ENCODE data around the gene PRR14. TPM values are rescaled to one million over a fixed set of nuclear protein-coding genes. Genes with fewer than 3 reads are reported as not detected.

PRR14 gene
- polyA plus RNA-seq, 1 of the 3 experiments (the other 2 are of a cell fraction): 13.5 TPM

GRCh38 chr16:30622455-30623032, 28.2 kb upstream of the PRR14 start:
- 71% methylated on average over 10 of the region's 10 CpGs for WGBS (ENCODE audit: low lambda C conversion rate)
- ChIA-PET POLR2A (no interaction called here), CTCF (interaction anchor here (0.7 kb wide), 1 partner anchor 12 kb away, joined by 3 read pairs; the partner anchor contains the start of gene ZNF689)
- Histone ChIP-seq H3K4me3 (ENCODE audit: low read depth in 2 of 2, low read length in 1 of 2) (no peak overlapping the region), H3K27ac (ENCODE audit: low read depth in 2 of 2, low read length in 1 of 2) (no peak overlapping the region), H3K79me2 (ENCODE audit: insufficient read depth) (no peaks in the 10 kb centered on the region), H3F3A (replicated peaks; ENCODE audit: insufficient read depth) (no peaks in the 10 kb centered on the region), H3K9me3 (no peaks in the 10 kb centered on the region), H2AFZ (ENCODE audit: low read depth) (no peak overlapping the region), H4K20me1 (ENCODE audit: insufficient read depth) (no peaks in the 10 kb centered on the region), H3K9me2 (no peaks in the 10 kb centered on the region), H3K4me2 (no peak overlapping the region), H3K4me1 (ENCODE audit: control insufficient read depth in 1 of 2, insufficient read depth in 2 of 2, low read depth in 1 of 2, low read length in 1 of 2) (no peaks in the 10 kb centered on the region), H3K9ac (no peak overlapping the region), H3K36me3 (replicated peaks in 1 of 2; ENCODE audit: control insufficient read depth in 1 of 2, insufficient read depth in 2 of 2, low read length in 1 of 2) (no peaks in the 10 kb centered on the region), H3K27me3 (ENCODE audit: insufficient read depth) (no peaks in the 10 kb centered on the region)
- no peak for TF ChIP-seq MEF2A (IDR thresholded peaks at IDR 0.05; ENCODE audit: borderline replicate concordance, low read depth)
- TF ChIP-seq USF1 (IDR thresholded peaks at IDR 0.05; ENCODE audit: borderline replicate concordance, low read depth): no peak
- no peak for TF ChIP-seq RCOR1 (IDR thresholded peaks at IDR 0.05; ENCODE audit: low read length)
- no peak for TF ChIP-seq MAX (IDR thresholded peaks at IDR 0.05; ENCODE audit: low read depth)
- no peak for TF ChIP-seq FOSL2 (IDR thresholded peaks at IDR 0.05; ENCODE audit: borderline replicate concordance, low read depth)
- no peak for TF ChIP-seq USF2 (IDR thresholded peaks at IDR 0.05; ENCODE audit: borderline replicate concordance, low read depth, low read length)
- no peak for TF ChIP-seq ZBTB33 (IDR thresholded peaks at IDR 0.05; ENCODE audit: borderline replicate concordance, low read depth)
- TF ChIP-seq EZH2phosphoT487 (IDR thresholded peaks at IDR 0.05; ENCODE audit: borderline replicate concordance, low read depth): no peak
- TF ChIP-seq EP300 (IDR thresholded peaks at IDR 0.05; ENCODE audit: borderline replicate concordance in 1 of 2, low read depth in 1 of 2, low read length in 1 of 2): no peak
- no peak for TF ChIP-seq JUND (IDR thresholded peaks at IDR 0.05)
- TF ChIP-seq RFX5 (IDR thresholded peaks at IDR 0.05; ENCODE audit: low read length): no peak
- no peak for TF ChIP-seq FOXM1 (IDR thresholded peaks at IDR 0.05; ENCODE audit: low read depth)
- TF ChIP-seq RXRA (IDR thresholded peaks at IDR 0.05; ENCODE audit: borderline replicate concordance, low read depth): no peak
- no peak for TF ChIP-seq MXI1 (IDR thresholded peaks at IDR 0.05; ENCODE audit: low read depth, low read length)
- no peak for TF ChIP-seq FOXJ3 (CRISPR knock-in tag; IDR thresholded peaks at IDR 0.05)
- no peak for TF ChIP-seq GATA2 (CRISPR knock-in tag; IDR thresholded peaks at IDR 0.05)
- TF ChIP-seq CTCF (IDR thresholded peaks at IDR 0.05): no peak
- no peak for TF ChIP-seq REST (IDR thresholded peaks at IDR 0.05; ENCODE audit: low read depth, low read length)
- no peak for TF ChIP-seq ELF1 (IDR thresholded peaks at IDR 0.05)
- DNase-seq: no peak

All from SK-N-SH (cell line).